Measurements from ENCODE around the gene SPIRE1. TPM values are rescaled to one million over a fixed set of nuclear protein-coding genes. Genes with fewer than 3 reads are reported as not detected.
"Not testable (repeated sequence)": the region's sequence is repeated elsewhere in the genome, so short reads cannot be mapped to it uniquely, and the experiment has no call there.

SPIRE1 gene
- total and polyA plus RNA-seq, 4 donors = 46.9 to 64.2 (median 56.3) TPM

- Histone ChIP-seq H3K4me1 (ENCODE audit: control insufficient read depth, insufficient read depth, low read length) (peaks cover 22% of the 10 kb centered on the region), H3K27ac (ENCODE audit: low read depth, low read length) (peak overlapping the region; percentile 45)
- H3K9me3 ChIP-seq (ENCODE audit: control insufficient read depth, insufficient read depth, low read length); H3K4me3 ChIP-seq (ENCODE audit: low read depth, low read length); H3K27me3 ChIP-seq (ENCODE audit: control insufficient read depth, insufficient read depth, low read length); H3K36me3 ChIP-seq (ENCODE audit: control insufficient read depth, insufficient read depth, low read length); DNase-seq (ENCODE audit: low read depth in 4 of 6, low spot score in 6 of 6): not testable (repeated sequence)
- no CpG with 5 or more reads among the region's 13 CpGs for WGBS (ENCODE audit: insufficient coverage)
These were observed 106.4 kb downstream of the SPIRE1 start for GRCh38 chr18:12551466-12551865.

GRCh38 chr18:12543697-12544096 lies 114.2 kb downstream of the SPIRE1 start:
- H3K4me3 ChIP-seq (ENCODE audit: low read depth, low read length) = no peak overlapping the region
- H3K9me3 ChIP-seq (ENCODE audit: control insufficient read depth, insufficient read depth, low read length) = peaks cover 15% of the 10 kb centered on the region
- WGBS (ENCODE audit: insufficient coverage) = no CpG with 5 or more reads among the region's 3 CpGs
- H3K36me3 ChIP-seq (ENCODE audit: control insufficient read depth, insufficient read depth, low read length) = peaks cover 6% of the 10 kb centered on the region
- H3K27ac ChIP-seq (ENCODE audit: low read depth, low read length) = no peak overlapping the region
- peaks cover 3% of the 10 kb centered on the region for H3K4me1 ChIP-seq (ENCODE audit: control insufficient read depth, insufficient read depth, low read length)
- no peak for DNase-seq (ENCODE audit: low read depth in 4 of 6, low spot score in 6 of 6)
- H3K27me3 ChIP-seq (ENCODE audit: control insufficient read depth, insufficient read depth, low read length) = no peaks in the 10 kb centered on the region

- H3K4me1 ChIP-seq (ENCODE audit: control insufficient read depth, insufficient read depth, low read length) = no peaks in the 10 kb centered on the region
- no peaks in the 10 kb centered on the region for H3K27me3 ChIP-seq (ENCODE audit: control insufficient read depth, insufficient read depth, low read length)
- no peak for DNase-seq (ENCODE audit: low read depth in 4 of 6, low spot score in 6 of 6)
- peaks cover 15% of the 10 kb centered on the region for H3K9me3 ChIP-seq (ENCODE audit: control insufficient read depth, insufficient read depth, low read length)
- 100% methylated on average over 1 of the region's 2 CpGs for WGBS (ENCODE audit: insufficient coverage)
- H3K4me3 ChIP-seq (ENCODE audit: low read depth, low read length) = no peak overlapping the region
- H3K27ac ChIP-seq (ENCODE audit: low read depth, low read length) = no peak overlapping the region
- peaks cover 3% of the 10 kb centered on the region for H3K36me3 ChIP-seq (ENCODE audit: control insufficient read depth, insufficient read depth, low read length)
These were observed 117.2 kb downstream of the SPIRE1 start for GRCh38 chr18:12540751-12541150.

- WGBS (ENCODE audit: insufficient coverage) = 100% methylated on average over 1 of the region's 4 CpGs
- not testable (repeated sequence) for H3K36me3 ChIP-seq (ENCODE audit: control insufficient read depth, insufficient read depth, low read length); H3K27ac ChIP-seq (ENCODE audit: low read depth, low read length); H3K27me3 ChIP-seq (ENCODE audit: control insufficient read depth, insufficient read depth, low read length); DNase-seq (ENCODE audit: low read depth in 4 of 6, low spot score in 6 of 6); H3K4me1 ChIP-seq (ENCODE audit: control insufficient read depth, insufficient read depth, low read length); H3K4me3 ChIP-seq (ENCODE audit: low read depth, low read length)
- H3K9me3 ChIP-seq (ENCODE audit: control insufficient read depth, insufficient read depth, low read length) = peaks cover 15% of the 10 kb centered on the region
These were observed 118.7 kb downstream of the SPIRE1 start for GRCh38 chr18:12539158-12539557.

- Histone ChIP-seq H3K36me3 (ENCODE audit: control insufficient read depth, insufficient read depth, low read length) (no peaks in the 10 kb centered on the region), H3K27ac (ENCODE audit: low read depth, low read length) (no peak overlapping the region), H3K9me3 (ENCODE audit: control insufficient read depth, insufficient read depth, low read length) (no peaks in the 10 kb centered on the region), H3K27me3 (ENCODE audit: control insufficient read depth, insufficient read depth, low read length) (no peaks in the 10 kb centered on the region), H3K4me3 (ENCODE audit: low read depth, low read length) (no peak overlapping the region), H3K4me1 (ENCODE audit: control insufficient read depth, insufficient read depth, low read length) (no peaks in the 10 kb centered on the region)
- WGBS (ENCODE audit: insufficient coverage) = no CpG with 5 or more reads among the region's 2 CpGs
- no peak for DNase-seq (ENCODE audit: low read depth in 4 of 6, low spot score in 6 of 6)
These were observed 123.1 kb downstream of the SPIRE1 start for GRCh38 chr18:12534820-12535219.

GRCh38 chr18:12532661-12533060 lies 125.2 kb downstream of the SPIRE1 start:
- DNase-seq (ENCODE audit: low read depth in 4 of 6, low spot score in 6 of 6) = no peak
- WGBS (ENCODE audit: insufficient coverage) = 100% methylated on average over 2 of the region's 3 CpGs
- no peaks in the 10 kb centered on the region for H3K36me3 ChIP-seq (ENCODE audit: control insufficient read depth, insufficient read depth, low read length)
- H3K9me3 ChIP-seq (ENCODE audit: control insufficient read depth, insufficient read depth, low read length) = no peaks in the 10 kb centered on the region
- no peak overlapping the region for H3K4me3 ChIP-seq (ENCODE audit: low read depth, low read length)
- H3K4me1 ChIP-seq (ENCODE audit: control insufficient read depth, insufficient read depth, low read length) = no peaks in the 10 kb centered on the region
- no peak overlapping the region for H3K27ac ChIP-seq (ENCODE audit: low read depth, low read length)
- H3K27me3 ChIP-seq (ENCODE audit: control insufficient read depth, insufficient read depth, low read length) = no peaks in the 10 kb centered on the region

DNA sequence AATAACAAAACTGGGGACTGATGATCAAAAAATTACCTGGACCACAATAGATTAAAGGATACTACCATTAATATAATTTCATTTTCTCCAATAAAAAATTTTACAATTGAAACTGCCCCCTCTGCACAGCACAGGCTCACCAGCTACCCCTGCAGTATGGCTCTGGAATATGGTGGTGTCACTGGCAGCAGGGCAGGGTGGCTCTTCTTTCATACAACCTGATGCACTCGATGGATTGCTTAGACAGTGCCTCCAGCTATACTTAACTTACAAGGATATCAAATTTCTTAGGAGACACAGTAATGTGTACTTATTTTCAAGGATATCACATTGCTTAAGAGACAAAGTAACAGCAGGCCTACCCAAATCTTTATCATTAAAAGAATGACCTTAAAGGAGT lies 126.2 kb downstream of the SPIRE1 start:
- Histone ChIP-seq H3K4me3 (ENCODE audit: low read depth, low read length) (no peak overlapping the region), H3K27me3 (ENCODE audit: control insufficient read depth, insufficient read depth, low read length) (no peaks in the 10 kb centered on the region), H3K36me3 (ENCODE audit: control insufficient read depth, insufficient read depth, low read length) (no peaks in the 10 kb centered on the region), H3K9me3 (ENCODE audit: control insufficient read depth, insufficient read depth, low read length) (no peaks in the 10 kb centered on the region), H3K27ac (ENCODE audit: low read depth, low read length) (no peak overlapping the region), H3K4me1 (ENCODE audit: control insufficient read depth, insufficient read depth, low read length) (no peaks in the 10 kb centered on the region)
- no CpG with 5 or more reads among the region's 1 CpG for WGBS (ENCODE audit: insufficient coverage)
- no peak for DNase-seq (ENCODE audit: low read depth in 4 of 6, low spot score in 6 of 6)

- H3K27ac ChIP-seq (ENCODE audit: low read depth, low read length) = no peak overlapping the region
- DNase-seq (ENCODE audit: low read depth in 4 of 6, low spot score in 6 of 6) = peak in 2 of 6 donors; percentile 61 to 96
- H3K36me3 ChIP-seq (ENCODE audit: control insufficient read depth, insufficient read depth, low read length) = no peaks in the 10 kb centered on the region
- 16% methylated on average over 3 of the region's 5 CpGs for WGBS (ENCODE audit: insufficient coverage)
- H3K9me3 ChIP-seq (ENCODE audit: control insufficient read depth, insufficient read depth, low read length) = no peaks in the 10 kb centered on the region
- no peaks in the 10 kb centered on the region for H3K4me1 ChIP-seq (ENCODE audit: control insufficient read depth, insufficient read depth, low read length)
- no peak overlapping the region for H3K4me3 ChIP-seq (ENCODE audit: low read depth, low read length)
- H3K27me3 ChIP-seq (ENCODE audit: control insufficient read depth, insufficient read depth, low read length) = no peaks in the 10 kb centered on the region
These were observed 137.4 kb downstream of the SPIRE1 start for GRCh38 chr18:12520442-12520992.

- 91% methylated on average over 4 of the region's 6 CpGs for WGBS (ENCODE audit: insufficient coverage)
- Histone ChIP-seq H3K4me3 (ENCODE audit: low read depth, low read length) (no peak overlapping the region), H3K36me3 (ENCODE audit: control insufficient read depth, insufficient read depth, low read length) (no peaks in the 10 kb centered on the region), H3K27me3 (ENCODE audit: control insufficient read depth, insufficient read depth, low read length) (no peaks in the 10 kb centered on the region), H3K4me1 (ENCODE audit: control insufficient read depth, insufficient read depth, low read length) (no peaks in the 10 kb centered on the region), H3K9me3 (ENCODE audit: control insufficient read depth, insufficient read depth, low read length) (no peaks in the 10 kb centered on the region), H3K27ac (ENCODE audit: low read depth, low read length) (no peak overlapping the region)
- DNase-seq (ENCODE audit: low read depth in 4 of 6, low spot score in 6 of 6) = peak in 1 of 6 donors; percentile 20
These were observed 138.9 kb downstream of the SPIRE1 start for GRCh38 chr18:12518832-12519531.

DNA sequence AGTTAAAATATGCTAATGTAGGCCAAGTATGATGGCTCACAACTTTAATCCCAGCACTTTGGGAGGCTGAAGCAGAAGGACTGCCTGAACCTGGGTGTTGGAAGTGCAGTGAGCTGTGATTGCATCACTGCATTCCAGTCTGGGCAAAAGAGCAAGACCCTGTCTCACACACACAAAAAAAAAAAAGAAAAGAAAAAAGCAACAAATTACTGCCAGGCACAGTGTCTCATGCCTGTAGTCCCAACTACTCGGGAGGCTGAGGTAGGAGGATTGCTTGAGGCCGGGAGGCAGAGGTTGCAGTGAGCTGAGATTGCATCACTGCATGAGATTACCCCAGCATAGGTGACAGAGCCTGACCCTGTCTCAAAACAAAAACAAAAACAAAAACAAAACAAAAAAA lies 139.6 kb downstream of the SPIRE1 start:
- Histone ChIP-seq H3K27ac (ENCODE audit: low read depth, low read length) (no peak overlapping the region), H3K36me3 (ENCODE audit: control insufficient read depth, insufficient read depth, low read length) (no peaks in the 10 kb centered on the region), H3K4me1 (ENCODE audit: control insufficient read depth, insufficient read depth, low read length) (no peaks in the 10 kb centered on the region), H3K4me3 (ENCODE audit: low read depth, low read length) (no peak overlapping the region), H3K9me3 (ENCODE audit: control insufficient read depth, insufficient read depth, low read length) (no peaks in the 10 kb centered on the region), H3K27me3 (ENCODE audit: control insufficient read depth, insufficient read depth, low read length) (no peaks in the 10 kb centered on the region)
- no CpG with 5 or more reads among the region's 2 CpGs for WGBS (ENCODE audit: insufficient coverage)
- DNase-seq (ENCODE audit: low read depth in 4 of 6, low spot score in 6 of 6) = peak in 1 of 6 donors; percentile 44

Measured in spinal cord (tissue), 10 donors.